Hematopoietic multipotent progenitor cell treated with erythropoietin and hydrocortisone succinate and interleukin-3 and kit ligand, for 15 days (in vitro differentiated cells): ENCODE data around the gene SMYD4.
A peak's percentile ranks its signal among the peaks of the same experiment; 100 is the strongest.
"Not testable (repeated sequence)": the region's sequence is repeated elsewhere in the genome, so short reads cannot be mapped to it uniquely, and the experiment has no call there.

Source experiments
- DNase-seq: peaks from one replicate; pipeline ENCODE4 v3.0.0-alpha.2; 2015; ENCODE audit warnings: low spot score

SMYD4 gene, protein sequence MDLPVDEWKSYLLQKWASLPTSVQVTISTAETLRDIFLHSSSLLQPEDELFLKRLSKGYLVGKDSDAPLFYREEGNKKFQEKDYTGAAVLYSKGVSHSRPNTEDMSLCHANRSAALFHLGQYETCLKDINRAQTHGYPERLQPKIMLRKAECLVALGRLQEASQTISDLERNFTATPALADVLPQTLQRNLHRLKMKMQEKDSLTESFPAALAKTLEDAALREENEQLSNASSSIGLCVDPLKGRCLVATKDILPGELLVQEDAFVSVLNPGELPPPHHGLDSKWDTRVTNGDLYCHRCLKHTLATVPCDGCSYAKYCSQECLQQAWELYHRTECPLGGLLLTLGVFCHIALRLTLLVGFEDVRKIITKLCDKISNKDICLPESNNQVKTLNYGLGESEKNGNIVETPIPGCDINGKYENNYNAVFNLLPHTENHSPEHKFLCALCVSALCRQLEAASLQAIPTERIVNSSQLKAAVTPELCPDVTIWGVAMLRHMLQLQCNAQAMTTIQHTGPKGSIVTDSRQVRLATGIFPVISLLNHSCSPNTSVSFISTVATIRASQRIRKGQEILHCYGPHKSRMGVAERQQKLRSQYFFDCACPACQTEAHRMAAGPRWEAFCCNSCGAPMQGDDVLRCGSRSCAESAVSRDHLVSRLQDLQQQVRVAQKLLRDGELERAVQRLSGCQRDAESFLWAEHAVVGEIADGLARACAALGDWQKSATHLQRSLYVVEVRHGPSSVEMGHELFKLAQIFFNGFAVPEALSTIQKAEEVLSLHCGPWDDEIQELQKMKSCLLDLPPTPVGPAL

GRCh38 chr17:1829592-1830257, at the start of gene SMYD4, which contains the start of gene RPA1:
Gene SMYD4 (minus strand): TSS chr17:1829902. CDS start chr17:1827994, 1,908 bp downstream.
Gene RPA1 (plus strand): TSS chr17:1830005. CDS start chr17:1830094, 89 bp downstream.
- peak; percentile 92 for DNase-seq

DNA sequence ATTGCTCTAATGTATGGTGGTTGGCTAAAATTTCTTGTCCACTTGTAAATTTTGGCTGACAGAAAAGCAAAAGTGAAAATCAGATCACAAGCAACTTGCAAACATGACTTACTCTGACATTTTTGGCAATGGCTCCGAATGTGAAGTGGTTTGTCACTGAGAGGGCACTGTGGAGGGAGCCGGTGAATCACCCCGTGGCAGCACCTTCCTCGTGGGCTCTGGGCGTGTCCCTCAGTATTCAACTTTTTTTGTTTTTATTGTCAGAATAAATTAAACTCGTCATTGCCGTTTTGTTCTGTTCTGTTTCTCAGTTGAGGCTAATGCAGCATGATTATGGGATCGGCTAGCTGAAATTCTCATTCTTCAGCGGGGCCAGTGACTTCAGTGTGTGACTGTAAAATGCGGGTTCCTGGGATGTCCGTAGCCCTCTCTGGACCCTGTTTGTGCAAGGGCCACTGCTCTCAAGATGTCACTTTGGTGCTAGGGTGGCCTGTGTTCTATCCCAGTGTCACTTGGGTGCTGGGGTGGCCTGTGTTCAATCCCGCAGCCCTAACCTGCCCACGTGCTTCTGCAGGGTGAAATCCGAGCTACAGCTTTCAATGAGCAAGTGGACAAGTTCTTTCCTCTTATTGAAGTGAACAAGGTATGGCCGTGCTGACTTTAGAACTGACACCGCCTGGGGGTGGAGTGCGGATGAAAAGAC, 48.9 kb upstream of the SMYD4 start:
- DNase-seq = no peak

GRCh38 chr17:1875597-1875996, 45.9 kb upstream of the SMYD4 start:
- no peak for DNase-seq

DNA sequence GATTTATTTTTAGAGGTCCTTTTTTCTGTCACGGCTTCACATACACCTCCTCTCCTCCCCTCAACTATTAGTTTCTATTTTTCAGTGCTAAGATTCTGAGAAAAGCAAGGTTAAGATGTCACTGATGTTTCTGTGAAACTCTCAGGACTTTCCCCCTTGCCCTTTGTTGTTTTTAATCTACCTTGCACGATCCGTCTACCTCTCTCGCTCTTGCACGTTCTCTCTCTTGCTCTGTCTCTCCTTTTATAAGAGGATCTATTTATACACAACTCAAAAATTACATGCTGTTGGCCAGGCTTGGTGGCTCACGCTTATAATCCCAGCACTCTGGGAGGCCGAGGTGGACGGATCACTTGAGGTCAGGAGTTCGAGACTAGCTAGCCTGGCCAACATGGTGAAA, 43.7 kb upstream of the SMYD4 start:
- DNase-seq = no peak

- no peak for DNase-seq
Measured at GRCh38 chr17:1872976-1873375, 43.3 kb upstream of the SMYD4 start.

DNA sequence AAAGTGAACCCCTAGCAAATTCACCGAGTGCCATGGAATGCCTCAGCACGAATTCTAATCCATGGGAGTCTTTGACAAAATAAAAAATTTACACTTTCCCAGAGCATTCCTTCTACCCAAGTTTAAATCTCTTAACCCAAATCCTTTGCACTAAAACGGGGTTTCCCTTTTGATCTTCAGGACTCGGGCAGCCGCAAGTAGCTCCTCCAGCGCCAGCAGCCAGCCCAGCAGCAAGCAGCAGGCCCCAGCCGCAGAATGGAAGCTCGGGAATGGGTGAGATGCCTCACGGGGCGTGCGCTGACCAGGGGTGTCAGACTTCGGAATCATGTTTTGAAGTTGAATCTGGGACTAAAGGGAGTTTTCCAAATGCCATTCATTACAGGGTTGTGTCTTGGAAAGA, 42.6 kb upstream of the SMYD4 start:
- DNase-seq = no peak

DNA sequence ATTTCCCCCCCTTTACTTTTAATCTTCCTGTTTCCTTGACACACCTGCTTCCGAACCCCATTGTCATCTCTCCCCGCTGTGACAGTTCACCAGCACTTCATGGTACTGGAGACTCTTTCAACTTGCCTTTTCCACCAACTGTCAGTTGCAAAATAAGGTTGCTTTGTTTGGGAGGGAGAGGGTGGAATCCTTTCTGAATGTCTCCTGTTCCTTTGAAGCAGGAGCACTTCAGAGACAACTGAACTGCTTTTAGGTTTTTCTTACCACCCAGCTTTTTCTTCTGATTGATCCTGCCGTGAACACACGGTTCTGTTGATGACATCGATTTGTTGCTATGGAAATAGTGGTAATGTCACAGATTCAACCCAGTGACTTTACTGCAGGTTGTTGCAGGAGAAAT, 42.1 kb upstream of the SMYD4 start:
- DNase-seq = no peak

DNA sequence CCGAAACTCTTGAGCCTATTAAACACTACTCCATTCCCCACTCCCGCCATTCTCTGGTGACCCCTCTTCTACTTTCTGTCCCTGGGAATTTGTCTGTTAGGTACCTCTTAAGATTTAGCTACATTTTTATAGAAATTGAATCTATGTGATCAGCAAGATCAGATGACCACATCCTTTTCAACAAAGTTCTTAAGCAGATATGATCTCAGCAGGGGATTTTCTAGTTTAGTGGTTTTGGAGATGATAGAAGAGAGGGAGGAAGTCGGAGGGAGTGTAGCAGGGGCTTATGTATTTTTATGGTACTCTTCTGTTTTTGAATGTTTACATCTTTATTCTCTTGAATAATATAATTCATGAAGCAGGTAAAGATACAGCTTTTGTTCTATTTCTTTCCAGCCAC, 40.9 kb upstream of the SMYD4 start:
- DNase-seq = no peak

- DNase-seq = no peak
Measured at GRCh38 chr17:1868090-1868489, 38.4 kb upstream of the SMYD4 start.

DNA sequence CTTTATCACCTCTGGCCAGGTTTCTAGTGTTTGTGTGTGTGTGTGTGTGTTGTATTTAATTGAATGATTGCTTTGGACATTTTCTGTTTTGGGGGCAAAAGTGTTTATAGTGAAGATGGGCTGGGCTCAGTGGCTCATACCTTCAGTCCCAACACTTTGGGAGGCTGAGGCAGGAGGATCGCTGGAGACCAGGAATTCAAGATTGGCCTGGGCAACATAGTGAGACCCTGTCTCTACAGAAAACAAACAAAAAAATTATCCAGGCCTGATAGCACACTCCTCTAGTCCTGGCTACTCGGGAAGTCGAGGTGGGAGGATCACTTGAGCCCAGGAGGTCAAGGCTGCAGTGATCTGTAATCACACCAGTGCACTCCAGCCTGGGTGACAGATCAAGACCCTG, 37.6 kb upstream of the SMYD4 start:
- DNase-seq = no peak

DNA sequence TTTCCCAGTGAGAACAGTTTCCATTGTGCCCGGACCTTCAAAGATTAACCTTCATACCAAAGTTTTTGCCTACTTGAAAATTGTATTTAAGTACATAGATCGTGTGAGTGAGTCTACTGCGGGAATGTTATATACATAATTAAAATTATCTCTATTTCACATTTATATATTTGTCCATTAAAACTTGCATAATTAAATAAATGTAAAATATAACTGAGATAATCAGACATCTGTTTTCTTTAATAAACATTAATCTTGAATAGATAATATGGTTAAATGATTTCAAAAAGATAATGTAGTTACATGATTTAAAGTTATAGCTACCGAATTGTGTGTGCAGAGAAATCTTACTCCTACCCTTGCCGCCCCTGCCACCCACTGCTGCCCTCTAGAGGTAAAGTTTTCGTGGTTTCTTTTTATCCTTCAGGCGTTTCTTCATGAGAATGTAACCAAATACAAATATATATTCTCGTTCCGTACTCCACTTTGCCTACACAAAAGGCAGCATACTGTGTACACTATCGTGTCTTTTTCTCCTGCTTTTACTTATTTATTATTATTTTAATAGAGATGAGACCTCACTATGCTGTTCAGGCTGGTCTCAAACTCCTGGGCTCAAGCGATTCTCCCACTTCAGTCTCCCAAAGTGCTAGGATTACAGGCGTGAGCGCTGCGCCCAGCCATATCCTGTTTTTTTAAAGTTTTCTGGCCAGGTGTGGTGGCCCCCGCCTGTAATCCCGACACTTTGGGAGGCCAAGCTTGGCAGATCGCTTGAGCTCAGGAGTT, 35.7 kb upstream of the SMYD4 start:
- DNase-seq = peak; percentile 86

DNA sequence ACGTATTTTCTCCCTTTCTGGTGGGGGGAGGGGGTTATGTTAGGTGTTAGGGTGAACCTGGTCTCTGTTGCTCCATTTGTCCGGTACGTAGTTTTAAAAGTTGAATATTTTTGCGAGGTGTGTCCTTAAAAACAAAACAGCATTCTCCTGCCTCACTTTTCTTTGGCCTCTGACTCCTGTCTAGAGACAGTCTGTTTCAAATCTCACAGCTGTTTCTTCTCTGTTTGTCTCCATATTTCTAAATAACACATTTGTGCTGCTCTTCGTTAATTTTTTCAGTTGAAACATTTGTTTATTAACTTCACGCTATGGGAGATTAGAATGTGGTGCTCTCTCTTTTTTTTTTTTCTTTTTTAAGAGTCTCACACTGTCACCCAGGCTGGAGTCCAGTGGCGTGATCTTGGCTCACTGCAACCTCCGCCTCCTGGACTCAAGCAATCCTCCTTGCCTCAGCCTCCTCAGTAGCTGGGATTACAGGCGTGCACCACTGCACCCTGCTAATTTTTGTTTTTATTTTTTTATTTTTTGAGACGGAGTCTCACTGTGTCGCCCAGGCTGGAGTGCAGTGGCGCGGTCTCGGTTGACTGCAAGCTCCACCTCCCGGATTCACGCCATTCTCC, 31.8 kb upstream of the SMYD4 start:
- no peak for DNase-seq

DNA sequence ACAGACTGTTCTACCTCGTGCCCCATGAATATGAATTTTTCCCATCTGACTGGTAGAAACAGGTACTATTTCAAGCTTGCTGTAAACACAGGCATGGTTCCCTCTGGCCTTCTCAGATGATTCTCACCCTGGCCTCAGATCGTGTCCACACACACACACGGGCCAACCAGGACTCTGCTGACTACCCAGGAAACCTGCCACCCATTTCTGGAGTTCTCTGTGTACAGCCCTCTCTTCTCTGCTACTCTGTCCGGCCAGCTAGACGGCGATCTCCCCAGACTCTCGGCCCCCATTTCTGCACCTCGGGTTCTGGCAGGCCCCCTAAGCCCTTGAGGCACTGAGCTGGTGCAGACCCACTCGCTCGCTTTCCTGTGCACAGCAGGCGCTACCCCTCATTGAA, 31.3 kb upstream of the SMYD4 start:
- DNase-seq = no peak

- DNase-seq = not testable (repeated sequence)
Measured at GRCh38 chr17:1856462-1856861, 26.8 kb upstream of the SMYD4 start.

- DNase-seq = no peak
Measured at GRCh38 chr17:1853698-1854097, 24.0 kb upstream of the SMYD4 start.

DNA sequence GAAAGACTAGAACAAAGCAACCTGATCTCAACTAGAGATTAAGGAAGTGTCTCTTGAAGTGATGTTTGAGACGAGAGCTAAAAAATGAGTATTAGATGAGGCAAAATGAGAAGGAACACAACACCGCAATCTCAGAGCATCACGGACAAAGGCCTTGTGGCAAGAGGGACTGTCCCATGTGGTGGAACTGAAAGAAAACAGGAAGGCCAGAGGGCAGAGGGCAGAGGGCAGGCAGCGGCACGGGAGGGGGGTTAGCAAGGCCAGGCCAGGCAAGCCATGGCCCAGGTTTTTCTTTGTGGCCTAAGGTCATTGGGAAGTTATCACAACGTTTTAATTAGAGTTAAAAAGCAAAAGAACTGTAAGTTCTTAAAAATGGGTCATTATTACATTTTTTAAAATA, 22.6 kb upstream of the SMYD4 start:
- no peak for DNase-seq

- no peak for DNase-seq
Measured at GRCh38 chr17:1847191-1847590, 17.5 kb upstream of the SMYD4 start.

DNA sequence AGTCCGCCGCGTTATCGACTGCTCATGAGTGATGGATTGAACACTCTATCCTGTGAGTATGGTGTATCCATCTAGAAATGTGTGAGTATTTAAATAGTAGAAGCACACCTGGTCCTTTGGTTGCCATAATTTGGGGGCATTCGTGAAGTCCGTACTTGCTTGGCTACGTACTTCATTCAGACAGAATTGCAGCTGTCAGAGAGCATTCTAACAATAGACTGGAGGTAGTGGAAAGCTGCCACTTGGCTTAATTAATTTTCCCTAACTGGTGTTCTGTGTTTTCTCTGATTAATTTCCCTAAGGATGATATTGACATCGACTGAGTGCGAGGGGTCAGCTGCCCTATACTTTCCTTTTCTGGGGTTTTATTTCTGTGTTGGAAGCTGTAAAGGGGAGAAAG, 14.2 kb upstream of the SMYD4 start:
- no peak for DNase-seq

DNA sequence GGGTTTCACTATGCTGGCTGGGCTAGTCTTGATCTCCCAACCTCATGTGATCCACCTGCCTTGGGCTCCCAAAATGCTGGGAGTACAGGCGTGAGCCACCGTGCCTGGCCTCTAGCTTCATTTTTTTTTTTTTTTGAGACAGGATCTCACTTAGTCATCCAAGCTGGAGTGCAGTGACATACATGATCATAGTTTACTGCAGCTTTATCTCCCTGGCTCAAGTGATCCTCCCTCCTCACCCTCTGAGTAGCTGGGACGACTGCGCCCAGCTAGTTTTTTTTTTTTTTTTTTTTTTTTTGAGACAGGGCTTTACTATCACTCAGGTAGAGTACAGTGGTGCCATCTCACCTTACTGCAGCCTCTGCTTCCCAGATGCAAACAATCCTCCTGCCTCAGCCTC, 9.8 kb upstream of the SMYD4 start:
- peak; percentile 93 for DNase-seq

- DNase-seq = no peak
Measured at GRCh38 chr17:1834380-1835149, 4.9 kb upstream of the SMYD4 start.
